Measurements from ENCODE around the gene TFB1M.
A peak's percentile ranks its signal among the peaks of the same experiment; 100 is the strongest.

Gene TFB1M

DNA sequence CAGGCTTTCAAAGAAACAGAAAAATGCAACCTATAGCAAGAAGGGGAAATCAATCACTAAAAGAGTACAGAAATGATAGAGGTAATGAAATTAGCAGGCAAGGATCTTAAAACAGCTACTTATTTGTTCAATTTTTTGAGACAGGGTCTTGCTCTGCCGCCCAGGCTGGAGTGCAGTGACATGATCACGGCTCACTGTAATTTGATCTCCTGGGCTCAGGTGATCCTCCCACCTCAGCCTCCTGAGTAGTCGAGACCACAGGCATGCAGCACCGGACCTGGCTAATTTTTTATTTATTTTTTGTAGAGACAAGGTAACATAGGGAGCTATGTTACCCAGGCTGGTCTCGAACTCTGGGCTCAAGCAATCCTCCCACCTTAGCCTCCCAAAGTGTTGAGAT is 21.6 kb downstream of the TFB1M start:
- no peak for DNase-seq

DNA sequence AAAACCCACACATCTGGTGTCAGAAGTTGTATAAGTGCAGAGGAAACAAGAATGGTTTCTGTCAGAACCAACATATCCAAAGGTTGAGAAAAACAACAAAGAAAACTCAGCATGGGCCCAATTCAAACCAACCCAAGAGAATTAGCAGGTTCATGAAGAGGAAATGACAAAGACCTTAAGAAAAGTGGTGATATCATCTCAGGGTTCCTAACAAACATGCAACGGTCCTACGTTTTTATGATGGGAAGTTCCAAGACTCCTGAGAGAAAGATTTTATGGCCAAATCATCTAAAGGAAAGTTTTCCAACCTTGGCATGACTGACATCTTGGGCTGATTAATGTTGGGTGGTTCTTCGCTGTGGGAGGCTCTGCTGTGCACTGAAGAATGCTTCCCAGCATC is 23.0 kb downstream of the TFB1M start:
- DNase-seq: no peak

DNA sequence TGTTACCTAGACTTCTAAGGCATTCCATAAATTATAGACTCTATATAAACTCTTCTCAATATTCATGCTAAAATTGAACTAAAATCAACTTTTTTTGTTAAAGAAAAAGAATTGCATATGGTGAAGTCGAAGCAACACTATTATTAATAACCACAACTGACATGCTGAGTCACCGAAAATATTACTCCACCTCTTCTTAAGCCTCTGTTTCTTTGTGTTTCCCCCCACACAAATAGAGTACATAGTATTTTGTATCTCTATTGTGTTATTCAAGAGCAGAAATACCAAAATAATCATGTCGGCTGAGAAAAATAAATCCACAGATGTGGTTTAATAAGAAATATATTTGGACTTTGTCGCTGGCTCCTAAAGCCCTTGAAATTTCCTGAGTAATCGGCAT is 23.8 kb downstream of the TFB1M start:
- no peak for DNase-seq

DNA sequence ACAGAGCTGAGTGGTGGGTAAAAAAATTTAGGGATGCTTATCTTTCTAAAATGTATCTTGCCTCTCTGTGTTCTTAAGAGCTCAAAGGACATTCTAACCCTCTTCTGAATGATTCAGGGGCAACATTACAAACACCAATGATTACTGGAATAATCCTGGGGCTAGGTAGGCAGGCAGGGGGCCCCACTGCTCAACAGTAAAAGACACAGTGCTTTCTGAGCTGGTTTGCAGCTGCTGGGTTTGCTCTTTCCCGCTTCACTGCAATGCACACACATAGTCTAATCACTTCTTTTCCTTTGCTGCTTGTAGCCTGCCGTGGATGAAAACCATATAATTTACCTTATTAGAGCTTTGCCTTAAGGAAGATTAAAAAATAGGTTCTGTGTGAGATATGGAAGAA is 26.5 kb downstream of the TFB1M start:
- no peak for DNase-seq

DNA sequence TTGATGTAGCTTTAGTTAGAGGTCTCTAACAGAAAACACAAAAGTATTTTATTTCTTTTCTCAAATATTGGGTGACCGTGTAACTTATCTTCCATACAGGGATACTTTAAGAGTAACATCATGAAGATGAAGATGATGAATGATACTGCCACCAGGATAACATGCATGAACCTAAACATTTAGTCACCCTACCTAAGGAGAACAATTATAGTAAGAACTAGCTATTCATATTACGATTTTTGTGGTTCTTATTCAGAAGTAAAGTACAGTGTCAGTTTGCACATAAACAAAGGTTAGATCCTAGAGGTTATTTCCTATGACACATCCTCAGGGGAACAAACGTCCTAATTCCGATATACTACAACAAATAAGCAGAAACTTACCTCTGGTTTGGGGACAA is 29.5 kb downstream of the TFB1M start:
- DNase-seq: no peak

DNA sequence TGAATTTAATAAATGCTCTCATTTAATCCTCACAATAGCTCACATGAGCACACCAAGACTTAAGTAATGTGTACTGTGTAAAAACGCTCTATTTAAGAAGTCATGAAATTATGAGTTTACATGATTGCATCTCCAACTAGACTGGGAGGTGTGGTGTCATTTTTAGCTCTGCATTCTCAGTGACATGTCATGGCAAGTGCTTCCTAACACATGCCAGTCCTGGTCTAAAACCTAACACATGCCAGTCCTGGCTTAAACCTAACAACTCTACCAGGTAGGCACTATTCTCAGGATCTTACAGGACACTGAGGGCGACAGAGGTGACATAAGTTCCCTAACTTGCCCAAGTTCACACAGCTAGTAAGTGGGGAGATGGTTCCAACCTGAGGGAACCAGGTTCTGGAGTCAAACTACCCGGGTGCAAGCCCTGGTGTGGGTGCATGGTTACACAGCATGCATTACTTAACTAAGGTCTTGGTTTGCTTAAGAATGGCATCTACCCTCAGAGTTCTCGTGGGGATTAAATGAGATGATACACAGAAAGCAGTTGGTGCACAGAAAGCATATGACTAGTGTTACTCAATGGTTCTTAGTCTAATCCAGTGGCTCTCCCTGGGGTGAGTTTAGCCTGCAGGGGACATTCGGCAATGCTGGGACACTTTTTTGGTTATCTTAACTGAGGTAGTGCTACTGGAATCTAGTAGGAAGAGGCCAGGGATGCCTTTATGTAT is 35.8 kb downstream of the TFB1M start:
- DNase-seq: no peak

DNA sequence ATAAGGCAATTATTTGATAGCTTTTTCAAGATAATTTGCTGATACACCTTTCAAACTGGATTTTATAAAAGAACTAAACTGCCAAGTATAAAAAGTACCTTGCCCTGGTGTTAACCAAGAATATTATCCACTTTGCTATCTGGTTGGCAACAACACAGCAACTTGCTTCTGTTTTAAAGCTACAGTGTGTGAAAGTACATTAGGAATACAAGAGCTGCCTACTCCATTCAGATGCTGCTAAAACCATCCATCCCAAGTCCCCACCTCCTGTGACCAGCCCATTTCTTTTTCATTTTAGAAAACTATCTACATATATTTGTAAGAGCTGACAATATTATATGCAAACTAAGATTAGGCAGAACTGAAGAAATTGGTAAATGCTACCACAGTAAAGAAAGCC is 37.6 kb downstream of the TFB1M start:
- DNase-seq: no peak

DNA sequence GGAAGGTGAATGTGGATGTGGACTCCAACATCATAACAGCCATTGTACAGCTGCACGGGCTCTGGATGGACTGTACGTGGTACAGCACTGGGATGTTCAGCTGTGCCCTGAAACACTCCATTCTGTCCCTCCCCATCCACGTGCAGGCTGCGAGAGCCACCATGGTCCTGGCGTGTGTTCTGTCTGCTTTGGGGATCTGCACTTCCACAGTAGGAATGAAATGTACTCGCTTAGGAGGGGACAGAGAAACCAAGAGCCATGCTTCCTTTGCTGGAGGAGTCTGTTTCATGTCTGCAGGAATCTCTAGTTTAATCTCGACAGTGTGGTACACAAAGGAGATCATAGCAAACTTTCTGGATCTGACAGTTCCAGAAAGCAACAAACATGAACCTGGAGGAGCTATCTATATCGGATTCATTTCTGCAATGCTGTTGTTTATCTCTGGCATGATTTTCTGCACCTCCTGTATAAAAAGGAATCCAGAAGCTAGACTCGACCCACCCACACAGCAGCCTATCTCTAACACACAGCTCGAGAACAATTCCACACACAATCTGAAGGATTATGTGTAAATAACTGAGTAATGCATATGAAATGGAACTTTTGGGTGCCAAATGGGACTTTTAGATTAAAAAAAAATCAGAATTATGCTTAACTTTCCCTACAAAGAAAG is 38.3 kb downstream of the TFB1M start:
- no peak for DNase-seq

DNA sequence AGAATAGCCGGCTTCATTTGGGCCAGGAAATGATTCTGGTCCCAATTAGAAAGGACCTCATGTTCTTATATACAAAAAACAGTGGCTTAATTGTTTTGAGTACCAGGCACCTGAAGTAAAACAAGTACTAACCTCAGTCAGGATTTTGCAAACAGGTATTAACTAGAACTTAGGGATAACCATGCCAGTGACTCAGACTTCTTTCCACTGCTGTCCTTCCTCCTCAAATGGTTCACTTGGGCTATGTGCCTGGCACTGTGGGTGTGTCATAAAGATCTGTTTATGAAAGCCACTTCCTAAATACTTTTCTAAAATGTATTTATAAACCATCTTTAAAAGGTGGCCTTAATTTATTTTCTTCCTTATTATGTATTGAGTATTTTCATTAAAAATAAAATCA is 39.8 kb downstream of the TFB1M start:
- no peak for DNase-seq

DNA sequence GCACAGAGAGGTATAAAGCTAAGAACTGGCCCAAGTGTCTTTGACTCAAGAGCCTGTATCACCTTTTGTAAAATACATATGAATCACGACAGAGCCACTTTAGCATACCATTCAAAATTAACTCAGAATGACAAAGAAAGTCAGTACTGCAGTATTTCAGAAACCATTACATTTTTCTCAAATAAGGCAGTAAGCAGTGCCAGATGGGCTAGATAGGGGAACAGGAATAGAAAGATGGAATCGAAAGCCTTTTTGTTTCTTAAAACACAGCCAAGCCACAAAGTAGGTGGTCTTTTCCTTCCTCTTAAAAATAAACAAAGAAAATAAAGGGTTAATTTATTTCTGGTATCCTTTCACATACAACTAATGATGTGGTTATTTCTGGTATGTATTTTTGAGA is 40.2 kb downstream of the TFB1M start:
- no peak for DNase-seq

DNA sequence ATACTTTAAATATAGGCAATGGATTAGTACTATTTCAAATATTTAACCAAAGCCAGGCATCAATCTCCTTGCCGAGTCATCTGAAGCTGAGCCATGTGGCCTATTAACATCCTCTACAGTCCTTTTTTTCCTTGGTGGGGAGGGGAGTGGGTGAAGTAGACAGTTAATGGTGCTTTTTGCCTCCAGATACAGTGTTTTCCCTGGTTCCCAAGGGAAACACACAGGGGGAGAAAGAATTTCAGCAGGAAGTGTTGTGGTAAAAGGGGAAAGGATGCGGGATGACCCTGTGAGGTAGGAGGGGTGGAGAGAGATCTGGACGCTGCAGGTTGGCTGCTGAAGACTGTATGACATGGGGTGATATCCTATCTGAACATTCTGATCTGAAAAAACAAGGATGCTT is 40.9 kb downstream of the TFB1M start:
- DNase-seq: no peak

DNA sequence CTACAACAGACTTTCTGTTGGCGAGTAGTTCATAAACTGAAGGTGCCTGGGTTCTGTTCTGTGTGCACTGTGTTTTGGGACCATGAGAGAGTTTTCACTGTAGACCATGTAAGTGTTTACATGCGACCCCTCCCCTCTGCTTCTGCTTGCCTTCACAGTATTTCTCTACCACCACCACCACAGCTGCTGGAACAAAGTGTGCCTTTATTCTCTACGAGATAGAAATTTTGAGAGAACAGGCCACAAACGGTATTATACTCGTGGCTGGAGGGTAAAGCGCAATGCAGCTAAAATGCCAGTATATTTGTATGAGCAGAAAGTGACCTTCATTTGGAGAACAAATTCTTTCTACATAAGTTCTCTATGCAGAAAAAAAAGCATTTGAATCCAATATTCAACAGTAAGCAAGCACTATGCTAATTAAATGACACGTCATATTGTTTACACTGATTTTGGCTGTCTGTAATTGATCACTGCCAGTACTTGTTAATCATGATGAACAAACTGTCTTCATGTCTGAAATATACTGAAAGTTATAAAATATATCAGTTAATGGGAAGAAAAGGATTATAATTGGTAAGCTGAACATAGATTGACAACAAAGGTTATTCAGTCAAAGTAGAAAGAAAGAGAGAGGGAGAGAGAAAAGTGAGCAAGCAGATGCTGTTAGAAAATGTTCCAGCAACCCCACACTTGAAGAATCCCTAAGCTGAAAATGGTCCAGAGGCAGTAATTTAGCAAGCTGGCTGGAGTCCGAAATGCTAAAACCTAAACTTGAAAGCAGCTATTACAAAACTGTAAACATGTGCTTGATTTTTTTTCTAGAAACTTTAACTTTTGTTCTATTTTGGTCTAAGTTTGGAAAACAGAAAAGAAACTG is 41.7 kb downstream of the TFB1M start:
- no peak for DNase-seq

DNA sequence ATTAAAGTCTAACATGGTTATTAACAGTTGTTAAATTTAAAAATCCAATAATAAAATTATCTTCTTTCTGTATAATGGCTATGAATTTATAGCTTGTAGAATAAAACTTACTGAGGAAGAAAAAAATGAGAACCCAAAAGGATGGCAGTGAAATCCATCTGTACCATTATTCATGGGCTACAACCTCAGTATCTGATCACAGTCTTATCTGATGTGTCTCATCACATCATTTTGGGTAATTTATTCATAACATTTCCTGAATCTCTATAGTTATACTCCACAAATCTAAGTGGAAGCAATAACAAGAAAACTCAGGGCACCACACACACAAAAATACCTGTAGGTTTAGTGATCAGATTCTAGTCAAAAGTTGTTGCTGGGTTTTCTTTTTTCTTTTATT is 43.1 kb downstream of the TFB1M start:
- no peak for DNase-seq

DNA sequence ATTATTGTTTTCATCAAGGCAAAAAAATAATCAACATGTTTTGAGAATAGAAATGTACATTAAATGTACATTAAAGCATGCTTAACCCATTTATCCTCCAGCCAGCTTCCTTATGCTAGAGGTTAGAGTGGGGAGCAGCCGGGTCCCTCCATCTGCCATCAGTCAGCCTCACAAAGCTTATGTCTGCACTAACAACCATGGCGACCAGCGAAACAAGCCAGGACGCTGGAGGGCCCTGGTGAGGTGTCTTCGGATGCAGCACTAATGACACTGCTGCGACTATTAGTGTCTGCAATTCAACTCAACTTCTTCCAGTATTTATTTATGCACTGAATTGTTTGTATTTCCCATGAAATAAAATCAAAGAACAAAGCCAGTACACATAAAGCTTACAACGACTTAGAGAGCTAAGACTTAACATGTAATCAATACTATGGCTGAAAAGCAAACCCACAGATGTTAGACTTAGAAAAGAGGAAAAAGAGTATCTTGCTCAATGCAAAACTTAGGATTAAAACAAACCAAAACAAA is 43.7 kb downstream of the TFB1M start:
- DNase-seq: no peak

DNA sequence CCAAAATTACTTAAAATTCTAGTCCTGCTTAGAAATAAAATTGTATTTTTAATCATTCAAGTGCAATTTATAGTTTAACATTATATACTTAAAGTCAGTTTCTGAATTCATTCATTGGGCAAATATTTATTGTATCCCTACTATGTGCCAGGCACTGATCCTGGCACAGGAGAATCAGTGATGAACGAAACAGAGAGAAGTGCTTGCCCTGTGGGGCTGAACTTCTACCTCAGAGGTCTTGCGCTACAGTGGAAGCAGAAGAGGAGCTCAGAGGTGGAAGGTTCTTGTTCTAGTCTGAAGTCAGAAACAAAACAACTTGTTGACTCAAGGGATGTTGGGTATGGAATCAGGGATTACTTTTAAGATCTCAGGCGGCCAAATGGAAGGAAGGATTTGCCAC is 44.5 kb downstream of the TFB1M start:
- DNase-seq: no peak

DNA sequence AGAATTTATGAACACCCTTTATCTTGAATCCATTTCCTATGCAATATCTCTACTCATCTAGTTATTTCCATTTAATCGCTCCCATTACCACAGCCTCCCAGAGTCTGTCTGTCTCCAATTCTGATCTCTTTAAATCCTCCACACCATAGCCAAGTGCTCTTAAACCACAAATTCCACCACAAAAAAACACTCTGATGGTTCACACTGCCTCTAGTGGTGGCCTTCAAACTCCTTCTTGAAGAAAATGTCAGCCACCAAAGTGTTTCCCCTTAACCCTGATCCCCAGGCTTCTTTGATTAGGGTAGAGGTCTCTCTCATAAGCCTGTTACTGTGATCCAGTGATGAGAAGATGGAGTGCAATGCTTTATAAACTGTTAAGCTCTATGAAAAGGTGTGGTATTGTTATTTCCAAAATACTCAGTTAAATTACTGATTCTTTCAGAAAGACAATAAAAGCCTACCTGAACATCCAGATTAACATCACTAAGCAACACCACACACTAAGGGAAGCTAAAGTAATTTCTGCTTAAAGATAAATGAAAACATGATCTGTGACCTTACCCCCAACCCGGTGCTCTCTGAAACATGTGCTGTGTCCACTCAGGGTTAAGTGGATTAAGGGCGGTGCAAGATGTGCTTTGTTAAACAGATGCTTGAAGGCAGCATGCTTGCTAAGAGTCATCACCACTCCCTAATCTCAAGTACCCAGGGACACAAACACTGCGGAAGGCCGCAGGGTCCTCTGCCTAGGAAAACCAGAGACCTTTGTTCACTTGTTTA is 46.0 kb downstream of the TFB1M start:
- DNase-seq: peak in 1 of 2 donors; percentile 6

DNA sequence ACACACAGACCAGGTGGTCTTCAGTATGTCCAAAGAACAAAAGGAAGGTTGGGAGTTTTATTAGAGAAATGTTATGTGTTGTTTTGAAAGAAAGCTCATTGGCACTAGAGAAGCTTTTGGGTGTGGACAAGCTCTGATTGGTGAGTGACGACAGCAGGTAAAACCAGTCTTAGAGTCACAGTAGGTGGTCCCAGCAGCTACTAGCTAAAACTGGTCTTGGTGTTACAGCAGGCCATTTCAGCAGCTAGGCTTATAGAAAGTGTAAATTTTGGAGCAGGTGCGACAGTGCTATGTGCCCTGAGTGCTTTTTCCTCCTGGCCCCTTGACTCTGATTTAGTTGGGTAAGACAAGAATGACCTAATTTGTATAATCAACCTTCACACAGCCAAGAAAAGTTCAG is 46.9 kb downstream of the TFB1M start:
- DNase-seq: no peak

DNA sequence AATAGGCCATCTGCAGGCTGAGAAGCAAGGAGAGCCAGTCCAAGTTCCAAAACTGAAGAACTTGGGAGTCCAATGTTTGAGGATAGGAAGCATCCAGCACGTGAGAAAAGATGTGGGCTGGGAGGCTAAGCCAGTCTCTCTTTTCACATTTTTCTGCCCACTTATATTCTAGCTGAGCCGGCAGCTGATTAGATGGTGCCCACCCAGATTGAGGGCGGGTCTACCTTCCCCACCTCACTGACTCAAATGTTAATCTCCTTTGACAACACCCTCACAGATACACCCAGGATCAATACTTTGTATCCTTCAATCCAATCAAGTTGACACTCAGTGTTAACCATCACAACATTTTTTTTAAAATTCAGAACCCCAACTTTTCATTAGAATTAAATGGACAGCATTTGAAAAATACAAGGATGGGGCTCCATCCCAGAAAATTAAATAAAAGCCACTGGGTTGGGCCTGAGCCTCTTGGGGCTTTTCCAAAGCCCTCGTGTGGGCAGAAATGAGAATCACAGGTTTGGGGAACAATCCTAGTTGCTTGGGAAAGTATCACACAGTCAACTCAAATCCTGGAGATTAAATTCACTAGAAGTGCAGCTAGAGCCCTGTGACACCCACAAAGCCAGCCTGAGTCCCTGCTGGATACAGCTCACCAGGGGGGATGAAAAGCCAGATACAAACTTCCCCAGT is 48.3 kb downstream of the TFB1M start:
- DNase-seq: no peak

DNA sequence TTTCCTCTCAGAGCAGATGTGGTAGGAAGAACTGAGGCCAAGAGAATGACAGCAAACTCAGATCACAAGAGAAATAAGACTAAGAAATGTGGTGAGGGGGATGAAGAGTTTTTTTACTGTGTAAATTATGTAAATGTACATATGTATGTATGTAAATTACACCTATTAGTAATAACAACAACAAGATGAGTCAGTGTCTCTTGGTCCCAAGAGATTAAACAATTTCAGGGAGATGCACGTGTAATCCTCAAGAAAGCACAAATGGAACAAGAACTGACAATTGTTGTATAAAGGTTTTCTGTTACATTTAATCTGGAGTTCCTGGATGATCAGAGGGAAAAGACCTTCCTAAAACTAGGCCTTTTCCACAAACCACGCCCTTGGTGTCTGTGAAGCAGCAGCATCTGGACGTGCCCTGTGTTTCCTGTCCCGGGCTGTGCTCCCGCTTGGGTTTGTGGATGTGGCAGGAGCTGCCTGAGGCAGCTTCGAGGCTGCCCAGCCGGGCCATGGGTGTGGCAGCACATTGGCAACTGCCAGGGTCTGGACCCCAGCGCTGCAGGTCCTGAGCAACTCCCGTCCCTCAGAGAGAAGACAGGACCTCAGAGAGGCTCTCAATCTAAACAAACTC is 49.5 kb downstream of the TFB1M start:
- no peak for DNase-seq

DNA sequence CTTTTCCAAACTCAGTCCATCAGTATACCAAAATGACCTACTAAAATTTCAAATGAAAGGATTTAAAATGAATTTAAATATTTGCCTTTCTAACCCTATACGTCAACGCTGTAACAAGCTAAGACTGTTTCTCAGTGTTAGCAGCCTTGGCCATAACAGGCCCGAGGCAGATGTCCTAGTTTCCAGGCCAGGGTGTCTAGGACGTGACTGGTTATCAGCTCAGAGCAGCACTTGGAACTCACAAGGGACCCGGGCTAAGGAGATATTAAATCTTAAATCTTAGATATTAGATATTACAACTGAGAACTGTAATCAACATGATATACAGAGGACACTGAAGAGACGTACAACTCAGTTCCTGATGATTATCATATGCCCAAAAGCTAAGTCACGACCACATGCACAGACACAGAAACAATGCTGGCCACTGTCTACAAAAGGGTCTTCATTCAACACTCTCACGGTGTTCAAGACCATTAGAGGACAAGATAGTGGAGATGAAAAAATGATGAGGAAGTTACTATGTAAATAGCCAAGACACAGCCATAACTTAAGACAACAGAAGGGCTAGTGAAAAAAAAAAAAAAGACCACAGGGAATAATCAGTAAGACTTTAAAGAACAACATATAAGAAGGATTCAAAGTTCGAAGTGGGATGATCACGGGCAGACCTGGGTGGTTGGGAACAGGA is 50.8 kb downstream of the TFB1M start, which contains the start of gene CLDN20:
Gene CLDN20, plus strand, starts transcription at position 641 of the 691 bp plus-strand sequence. CDS start 11,707 bp downstream, outside the sequence.
- no peak for DNase-seq

DNA sequence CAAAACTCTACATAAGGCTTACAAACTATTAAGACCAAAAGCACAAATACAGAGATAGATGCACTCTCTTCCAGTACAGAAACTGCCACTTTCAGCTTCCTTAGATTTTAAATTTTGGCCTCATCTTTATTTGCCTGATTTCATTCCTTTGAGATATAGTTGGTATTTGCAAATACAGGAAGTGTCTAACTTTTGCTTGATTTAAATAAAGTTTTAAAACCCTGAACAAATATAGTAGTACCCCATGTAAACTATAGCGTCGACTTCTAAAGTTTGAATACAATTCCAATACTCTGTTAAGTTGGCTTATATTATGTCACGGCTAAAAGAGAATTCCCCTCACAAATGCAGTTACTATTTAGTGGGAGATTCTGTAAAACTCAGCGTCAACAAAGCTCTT is 51.6 kb downstream of the TFB1M start:
- no peak for DNase-seq

All from stimulated activated CD4-positive, alpha-beta T cell treated with anti-CD3 and anti-CD28 coated beads, Interleukin-2, amount 100 ng/mL, for 48 hours (primary cell).